HCT116 (cell line): Measurements from ENCODE around the gene KRTAP12-1.

Experiments used
- CTCF ChIP-seq, 3 experiments: fragments of 200-600 bp in 1 of 3; sonication (generic) in 1 of 3; IDR thresholded peaks in 2 of 3; conservative IDR thresholded peaks in 1 of 3; 2 replicates each; pipeline ENCODE4 v1.5.1; 2012 to 2017; ENCODE audit warnings: low read depth in 2 of 3, low read length in 2 of 3, antibody characterized with exemption in 1 of 3, borderline replicate concordance in 1 of 3, control low read depth in 1 of 3, mild to moderate bottlenecking in 1 of 3, mixed read lengths in 1 of 3, mixed run types in 1 of 3, moderate library complexity in 1 of 3; ENCODE audit not compliant: insufficient read depth in 1 of 3
- ELF1 ChIP-seq: IDR thresholded peaks from 2 replicates; pipeline ENCODE4 v1.6.1; 2012; ENCODE audit warnings: low read depth, borderline replicate concordance
- EZH2phosphoT487 ChIP-seq: fragments of 200-600 bp; IDR thresholded peaks from 2 replicates; pipeline ENCODE4 v1.6.1; 2018; ENCODE audit warnings: antibody characterized with exemption, borderline replicate concordance
- MAX ChIP-seq: IDR thresholded peaks from 2 replicates; pipeline ENCODE4 v1.6.1; 2012
- POLR2A ChIP-seq: IDR thresholded peaks from 2 replicates; pipeline ENCODE4 v1.7.0; 2011; ENCODE audit warnings: borderline replicate concordance; ENCODE audit not compliant: insufficient read depth, insufficient read length; ENCODE audit errors: extremely low read depth
- POLR2AphosphoS5 ChIP-seq: IDR thresholded peaks from 2 replicates; pipeline ENCODE4 v1.6.1; 2011; ENCODE audit warnings: mild to moderate bottlenecking, low read depth, low read length, moderate library complexity
- REST ChIP-seq: IDR thresholded peaks from 2 replicates; pipeline ENCODE4 v1.6.1; 2012; ENCODE audit warnings: low read depth
- SIN3A ChIP-seq: IDR thresholded peaks from 2 replicates; pipeline ENCODE4 v1.6.1; 2012; ENCODE audit warnings: low read depth
- SRF ChIP-seq: IDR thresholded peaks from 2 replicates; pipeline ENCODE4 v1.6.1; 2012; ENCODE audit warnings: low read depth
- ZBTB33 ChIP-seq: IDR thresholded peaks from 2 replicates; pipeline ENCODE4 v1.6.1; 2011; ENCODE audit warnings: mild to moderate bottlenecking, low read length, moderate library complexity; ENCODE audit not compliant: insufficient replicate concordance; ENCODE audit errors: extremely low read depth

GRCh38 chr21:44724196-44724595 is 42.2 kb upstream of the KRTAP12-1 start:
- TF ChIP-seq CTCF (IDR thresholded peaks at IDR 0.05 in 2 of 3, conservative IDR thresholded peaks at IDR 0.05 in 1 of 3; ENCODE audit: borderline replicate concordance in 1 of 3, insufficient read depth in 1 of 3, low read depth in 2 of 3, low read length in 2 of 3) = no peak
- TF ChIP-seq ZBTB33 = no peak
- no peak for TF ChIP-seq POLR2A
- no peak for TF ChIP-seq SRF
- TF ChIP-seq MAX = no peak
- no peak for TF ChIP-seq ELF1
- no peak for TF ChIP-seq REST
- TF ChIP-seq POLR2AphosphoS5 = no peak
- no peak for TF ChIP-seq SIN3A
- no peak for TF ChIP-seq EZH2phosphoT487
